Astrocyte of the spinal cord (primary cell): ENCODE measurements around the gene GOLT1A.
A peak's percentile ranks its signal among the peaks of the same experiment; 100 is the strongest.

Experiments used
- DNase-seq: peaks from one replicate; pipeline ENCODE4 v3.0.0; 2011; ENCODE audit warnings: low read depth, low spot score
- H3K4me3 ChIP-seq: 2 replicates; pipeline ENCODE4 v1.5.1; 2011; ENCODE audit warnings: low read depth, mild to moderate bottlenecking, low read length, moderate library complexity
- in situ Hi-C: cut with HindIII; loops from 2 replicates; pipeline ENCODE4 v1.10.0; 2017; ENCODE audit warnings: low sequenced_read_pairs
- TF ChIP-seq, protein P1 (sequence below): IDR thresholded peaks from 2 replicates; pipeline ENCODE4 v1.5.1; 2012; ENCODE audit warnings: low read depth, mild to moderate bottlenecking, low read length, inconsistent platforms

GOLT1A gene

DNA sequence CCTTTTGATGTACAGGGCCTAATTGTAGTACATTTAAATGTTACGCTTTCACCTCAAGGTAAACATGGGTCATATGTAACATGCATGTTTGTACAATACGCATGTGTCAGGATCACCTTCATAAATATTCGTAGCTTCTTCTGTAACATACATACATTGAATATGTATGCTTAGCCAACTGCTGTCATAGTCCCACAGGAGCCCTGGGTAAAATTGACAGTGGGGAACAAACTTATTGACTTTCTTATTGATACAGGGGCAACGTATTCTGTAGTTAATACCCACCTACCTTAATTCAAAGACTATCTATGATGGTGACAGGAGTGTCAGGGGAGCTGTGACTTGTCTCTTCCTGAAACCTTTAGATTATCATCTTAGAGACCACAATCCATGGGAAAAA, 43.9 kb downstream of the GOLT1A start:
- no peak for DNase-seq
- TF ChIP-seq, protein P1, sequence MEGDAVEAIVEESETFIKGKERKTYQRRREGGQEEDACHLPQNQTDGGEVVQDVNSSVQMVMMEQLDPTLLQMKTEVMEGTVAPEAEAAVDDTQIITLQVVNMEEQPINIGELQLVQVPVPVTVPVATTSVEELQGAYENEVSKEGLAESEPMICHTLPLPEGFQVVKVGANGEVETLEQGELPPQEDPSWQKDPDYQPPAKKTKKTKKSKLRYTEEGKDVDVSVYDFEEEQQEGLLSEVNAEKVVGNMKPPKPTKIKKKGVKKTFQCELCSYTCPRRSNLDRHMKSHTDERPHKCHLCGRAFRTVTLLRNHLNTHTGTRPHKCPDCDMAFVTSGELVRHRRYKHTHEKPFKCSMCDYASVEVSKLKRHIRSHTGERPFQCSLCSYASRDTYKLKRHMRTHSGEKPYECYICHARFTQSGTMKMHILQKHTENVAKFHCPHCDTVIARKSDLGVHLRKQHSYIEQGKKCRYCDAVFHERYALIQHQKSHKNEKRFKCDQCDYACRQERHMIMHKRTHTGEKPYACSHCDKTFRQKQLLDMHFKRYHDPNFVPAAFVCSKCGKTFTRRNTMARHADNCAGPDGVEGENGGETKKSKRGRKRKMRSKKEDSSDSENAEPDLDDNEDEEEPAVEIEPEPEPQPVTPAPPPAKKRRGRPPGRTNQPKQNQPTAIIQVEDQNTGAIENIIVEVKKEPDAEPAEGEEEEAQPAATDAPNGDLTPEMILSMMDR, result no peak
- no peak overlapping the region for H3K4me3 ChIP-seq
- in situ Hi-C loops, result no loop called here

DNA sequence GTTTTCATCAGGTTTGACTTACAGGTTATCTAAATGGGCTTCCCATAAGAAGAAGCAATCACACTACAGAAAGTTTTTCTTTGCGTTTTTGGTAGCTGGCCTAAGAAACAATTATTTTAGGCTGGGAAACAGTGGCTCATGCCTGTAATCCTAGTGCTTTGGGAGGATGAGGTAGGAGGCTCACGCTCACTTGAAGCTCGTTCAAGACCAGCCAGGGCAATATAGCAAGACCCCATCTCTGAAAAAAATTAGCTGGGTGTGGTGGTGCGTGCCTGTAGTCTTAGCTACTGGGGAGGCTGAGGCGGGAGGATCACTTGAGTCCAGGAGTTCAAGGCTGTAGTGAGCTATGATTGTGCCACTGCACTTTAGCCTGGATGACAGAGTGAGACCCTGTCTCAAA, 46.1 kb downstream of the GOLT1A start:
- TF ChIP-seq, protein P1, result no peak
- DNase-seq, result no peak
- no peak overlapping the region for H3K4me3 ChIP-seq
- in situ Hi-C loops, result no loop called here

DNA sequence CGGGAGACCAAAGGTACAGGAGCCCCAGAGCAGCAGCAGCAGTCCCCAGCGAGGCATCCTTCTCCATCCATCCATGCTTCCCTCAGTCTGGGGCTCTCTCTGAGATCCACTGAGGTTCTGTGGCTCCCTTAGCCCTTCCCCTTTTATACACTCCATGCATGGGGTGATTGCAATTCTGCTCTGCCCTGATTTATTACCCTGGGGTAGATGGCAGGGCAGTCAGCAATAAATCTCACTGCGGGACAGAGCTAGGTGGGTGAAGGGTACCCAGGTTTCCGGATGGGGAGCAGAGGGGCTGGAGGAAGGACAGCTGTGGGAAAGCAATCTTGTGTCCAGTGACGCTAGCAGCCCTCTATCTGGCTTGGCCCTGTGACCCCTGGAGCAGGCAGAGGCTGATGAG, 47.6 kb downstream of the GOLT1A start, which contains the start of gene REN:
Gene REN, minus strand, starts transcription at position 119 of the 400 bp plus-strand sequence. Its CDS starts 44 bp downstream, at position 75.
- in situ Hi-C loops, result no loop called here
- no peak for DNase-seq
- H3K4me3 ChIP-seq, result no peak within 1 kb of the TSS
- TF ChIP-seq, protein P1, result no peak

DNA sequence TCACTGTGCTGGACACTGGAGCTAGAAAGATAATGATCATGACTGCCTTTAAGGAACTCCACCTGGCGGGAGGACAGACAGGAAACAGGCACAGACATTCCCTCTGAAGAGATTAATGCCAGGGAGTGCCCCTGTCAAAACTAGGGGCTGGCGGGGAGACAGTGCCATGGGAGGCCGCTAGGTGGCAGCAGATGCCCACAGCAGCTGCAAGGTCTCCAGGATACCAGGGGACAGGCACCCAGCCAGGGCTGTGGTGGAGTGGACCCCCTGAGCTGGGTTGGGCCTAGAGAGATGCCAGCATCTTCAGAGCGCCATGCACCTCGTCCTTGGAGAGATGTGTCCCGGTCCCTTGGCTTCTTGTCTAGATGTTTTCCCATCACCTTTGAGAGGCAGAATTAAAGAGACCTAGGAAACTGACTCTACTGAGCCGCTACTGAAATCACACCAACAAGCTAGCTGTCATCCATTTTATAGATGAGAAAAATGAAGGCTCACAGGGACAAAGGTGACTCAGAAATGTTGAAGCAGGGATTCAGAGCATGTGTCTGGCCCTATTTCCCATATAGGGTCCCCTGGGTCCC, 51.2 kb downstream of the GOLT1A start:
- DNase-seq, result peak; percentile 57
- in situ Hi-C loops, result no loop called here
- H3K4me3 ChIP-seq, result no peak overlapping the region
- TF ChIP-seq, protein P1, result peak; percentile 98

DNA sequence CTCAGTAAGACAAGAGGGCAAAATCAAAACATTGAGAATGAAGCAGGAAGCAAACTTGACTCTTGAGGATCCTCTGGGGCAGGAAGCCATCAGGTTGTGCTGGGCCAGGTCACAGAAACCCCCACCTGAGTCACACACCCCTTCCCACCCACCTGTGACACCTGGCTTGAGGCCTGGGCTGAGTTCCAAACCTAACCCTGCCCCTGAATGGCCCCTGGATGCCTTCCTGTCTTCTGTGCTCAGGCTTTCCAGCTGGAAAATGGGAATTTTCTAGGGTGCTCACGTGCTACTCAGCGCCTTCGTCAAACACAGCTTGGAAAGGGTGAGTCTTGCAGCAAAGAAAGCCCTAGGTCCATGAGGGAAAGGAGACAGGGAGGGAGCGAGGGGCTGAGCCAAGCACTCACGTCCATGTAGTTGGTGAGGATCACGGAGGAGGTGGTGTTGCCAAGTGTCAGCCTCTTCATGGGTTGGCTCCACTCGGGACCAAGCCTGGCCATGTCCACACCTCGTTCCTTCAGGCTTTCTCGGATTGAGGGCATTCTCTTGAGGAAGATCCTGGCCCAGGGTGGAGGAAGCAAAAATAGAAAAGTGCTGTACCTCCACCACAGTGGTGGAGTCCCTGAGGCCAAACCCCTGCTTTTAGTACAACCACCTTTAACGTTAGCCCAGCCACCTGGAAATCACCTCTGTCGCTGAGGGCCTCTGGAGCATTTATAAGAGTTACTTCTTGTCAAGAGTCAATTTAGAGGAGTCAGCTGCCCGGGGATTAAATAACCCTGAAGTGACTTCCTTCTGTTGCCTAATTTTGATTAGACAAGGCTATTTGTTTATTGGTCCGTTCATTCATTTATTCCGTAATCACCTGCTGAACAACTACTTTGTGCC, 51.9 kb downstream of the GOLT1A start:
- in situ Hi-C loops, result no loop called here
- no peak for DNase-seq
- no peak overlapping the region for H3K4me3 ChIP-seq
- TF ChIP-seq, protein P1, result no peak

DNA sequence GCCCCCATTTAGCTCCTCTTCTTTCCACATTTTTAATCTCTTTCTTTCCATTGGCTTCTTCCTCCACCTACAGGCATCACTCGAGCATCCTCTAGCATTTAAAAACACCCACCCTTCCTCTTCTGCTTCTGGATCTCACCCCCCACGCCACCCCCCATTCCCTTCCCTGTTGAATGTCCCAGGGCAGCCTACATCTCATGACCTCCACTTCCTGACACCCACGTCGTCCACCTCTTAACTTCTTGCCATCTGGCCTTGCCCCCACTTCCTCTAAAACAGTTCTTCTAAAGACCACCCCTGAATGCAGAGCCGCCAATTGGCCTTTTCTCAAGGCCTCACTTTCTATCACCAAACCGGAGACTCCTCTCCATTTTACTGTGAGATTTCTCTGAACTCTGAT, 55.8 kb downstream of the GOLT1A start:
- no peak for DNase-seq
- no peak overlapping the region for H3K4me3 ChIP-seq
- TF ChIP-seq, protein P1, result no peak
- in situ Hi-C loops, result no loop called here
